ENCODE data around the gene NRAP.

GRCh38 chr10:113572520-113573290 lies 91.1 kb downstream of the NRAP start:
- TF ChIP-seq ELF1 (IDR thresholded peaks at IDR 0.05): no peak
- no peak for TF ChIP-seq FOXM1 (IDR thresholded peaks at IDR 0.05; ENCODE audit: low read depth)
- TF ChIP-seq, protein P1, sequence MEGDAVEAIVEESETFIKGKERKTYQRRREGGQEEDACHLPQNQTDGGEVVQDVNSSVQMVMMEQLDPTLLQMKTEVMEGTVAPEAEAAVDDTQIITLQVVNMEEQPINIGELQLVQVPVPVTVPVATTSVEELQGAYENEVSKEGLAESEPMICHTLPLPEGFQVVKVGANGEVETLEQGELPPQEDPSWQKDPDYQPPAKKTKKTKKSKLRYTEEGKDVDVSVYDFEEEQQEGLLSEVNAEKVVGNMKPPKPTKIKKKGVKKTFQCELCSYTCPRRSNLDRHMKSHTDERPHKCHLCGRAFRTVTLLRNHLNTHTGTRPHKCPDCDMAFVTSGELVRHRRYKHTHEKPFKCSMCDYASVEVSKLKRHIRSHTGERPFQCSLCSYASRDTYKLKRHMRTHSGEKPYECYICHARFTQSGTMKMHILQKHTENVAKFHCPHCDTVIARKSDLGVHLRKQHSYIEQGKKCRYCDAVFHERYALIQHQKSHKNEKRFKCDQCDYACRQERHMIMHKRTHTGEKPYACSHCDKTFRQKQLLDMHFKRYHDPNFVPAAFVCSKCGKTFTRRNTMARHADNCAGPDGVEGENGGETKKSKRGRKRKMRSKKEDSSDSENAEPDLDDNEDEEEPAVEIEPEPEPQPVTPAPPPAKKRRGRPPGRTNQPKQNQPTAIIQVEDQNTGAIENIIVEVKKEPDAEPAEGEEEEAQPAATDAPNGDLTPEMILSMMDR (IDR thresholded peaks at IDR 0.05): no peak
